K562 (cell line): ENCODE data around the gene NDFIP2. TPM values are rescaled to one million over a fixed set of nuclear protein-coding genes. Genes with fewer than 3 reads are reported as not detected.

Source experiments
- ATAC-seq: fragments of 200-7000 bp; cut with Tn5 transposase; 3 replicates; pipeline ENCODE4 v1.9.1; 2020; ENCODE audit warnings: moderate library complexity
- BruUV-seq: library from RNA; stranded (reverse); fragments of 400-500 nt; replicated peaks from 2 replicates; lab custom pipeline; 2021; lab: Mats Ljungman, UMichigan
- CTCF ChIA-PET: fragments of 300-600 bp; formaldehyde crosslinking; extraction: SDS; loops from one replicate; lab custom pipeline; 2021; ENCODE audit warnings: low intra/inter-chr PET ratio; lab: Yijun Ruan, JAX
- POLR2A ChIA-PET: fragments of 300-600, 350-650 bp; sonication (Branson Sonifier 250); formaldehyde crosslinking; extraction: SDS; loops from one replicate; lab custom pipeline; 2021; ENCODE audit warnings: antibody characterized with exemption, inconsistent platforms; lab: Yijun Ruan, JAX
- DNase-seq, 4 experiments: peaks; one replicate each; pipeline versions ENCODE4 v3.0.0 to v3.0.0-alpha.2; 2011 to 2018; ENCODE audit warnings: low spot score in 3 of 4, mixed read lengths in 3 of 4; ENCODE audit errors: extremely low read depth in 1 of 4
- FAIRE-seq: peaks from 2 replicates; lab custom pipeline; 2011; peaks lifted over from hg19 to GRCh38; lab: Jason Lieb, UNC
- H2AFZ ChIP-seq: 2 replicates; pipeline ENCODE4 v1.6.0; 2011; ENCODE audit warnings: low read depth, low read length, control low read depth, inconsistent platforms
- H3K27ac ChIP-seq: fragments of 200-600 bp; 3 replicates; pipeline ENCODE4 v1.8.0; 2011; ENCODE audit warnings: low read depth, mild to moderate bottlenecking, control low read depth, inconsistent platforms, low read length, moderate library complexity, mixed read lengths; ENCODE audit errors: extremely low read depth
- H3K27me3 ChIP-seq, 2 experiments: fragments of 300-600 bp in 1 of 2; 2 replicates in 1 of 2; 3 replicates in 1 of 2; pipeline versions ENCODE4 v1.6.0 to v1.8.0; 2011; ENCODE audit warnings: inconsistent platforms in 2 of 2, low read length in 2 of 2, mild to moderate bottlenecking in 1 of 2, mixed read lengths in 1 of 2, moderate library complexity in 1 of 2; ENCODE audit not compliant: control insufficient read depth in 2 of 2, insufficient read depth in 2 of 2
- H3K36me3 ChIP-seq: fragments of 300-600 bp; 3 replicates; pipeline ENCODE4 v1.8.0; 2011; ENCODE audit warnings: mild to moderate bottlenecking, low read length, inconsistent platforms; ENCODE audit not compliant: control insufficient read depth, insufficient read depth
- H3K4me1 ChIP-seq, 2 experiments: fragments of 200-600 bp in 1 of 2; replicated peaks in 1 of 2; 2 replicates in 1 of 2; 3 replicates in 1 of 2; pipeline versions ENCODE4 v1.5.1 to v1.8.0; 2011; ENCODE audit warnings: inconsistent platforms in 2 of 2, low read length in 2 of 2, mild to moderate bottlenecking in 1 of 2, mixed read lengths in 1 of 2, moderate library complexity in 1 of 2; ENCODE audit not compliant: control insufficient read depth in 2 of 2, insufficient read depth in 2 of 2
- H3K4me2 ChIP-seq: 2 replicates; pipeline ENCODE4 v1.6.1; 2011; ENCODE audit warnings: low read length, control low read depth, inconsistent platforms, mixed read lengths; ENCODE audit not compliant: insufficient read depth
- H3K4me3 ChIP-seq: fragments of 200-600 bp; sonication (generic), shearing (Covaris generic); 2 replicates; pipeline ENCODE4 v1.5.1; 2016; ENCODE audit warnings: control low read depth, inconsistent platforms
- H3K79me2 ChIP-seq: fragments of 200-600 bp; 3 replicates; pipeline ENCODE4 v1.8.0; 2011; ENCODE audit warnings: low read length, inconsistent platforms; ENCODE audit not compliant: control insufficient read depth, insufficient read depth
- H3K9ac ChIP-seq, 2 experiments: 2 replicates each; pipeline versions ENCODE4 v1.6.0 to v1.6.1; 2011; ENCODE audit warnings: low read depth in 2 of 2, low read length in 2 of 2, control low read depth in 1 of 2, inconsistent platforms in 1 of 2, mild to moderate bottlenecking in 1 of 2, mixed read lengths in 1 of 2; ENCODE audit not compliant: insufficient read depth in 1 of 2
- H3K9me1 ChIP-seq: one replicate; pipeline ENCODE4 v1.6.0; 2011; ENCODE audit warnings: inconsistent platforms, mild to moderate bottlenecking, low read length, moderate library complexity; ENCODE audit not compliant: control insufficient read depth, insufficient read depth
- H3K9me3 ChIP-seq: replicated peaks from 2 replicates; pipeline ENCODE4 v1.5.1; 2011; ENCODE audit warnings: low read depth, low read length, inconsistent platforms; ENCODE audit not compliant: control insufficient read depth, insufficient read depth
- H4K20me1 ChIP-seq: replicated peaks from 2 replicates; pipeline ENCODE4 v1.6.1; 2011; ENCODE audit warnings: low read length, inconsistent platforms, mixed read lengths; ENCODE audit not compliant: control insufficient read depth, insufficient read depth
- CEBPG ChIP-seq, 3 experiments: fragments of 200-800 bp in 1 of 3; sonication (Bioruptor generic) in 1 of 3; sonication (generic) in 1 of 3; formaldehyde crosslinking in 1 of 3; IDR thresholded peaks in 2 of 3; conservative IDR thresholded peaks in 1 of 3; 2 replicates each; pipeline versions ENCODE4 v1.6.1 to v1.8.0; 2016 to 2022; ENCODE audit warnings: missing compliant biosample characterization in 2 of 3, missing genetic modification characterization in 2 of 3, mild to moderate bottlenecking in 1 of 3, missing genetic modification reagents in 1 of 3
- CHD2 ChIP-seq: IDR thresholded peaks from 2 replicates; pipeline ENCODE4 v1.6.1; 2011; ENCODE audit warnings: low read depth, low read length
- CREM ChIP-seq: IDR thresholded peaks from 2 replicates; pipeline ENCODE4 v1.6.1; 2014; ENCODE audit warnings: antibody characterized with exemption, low read depth
- EP400 ChIP-seq: fragments of 450-650 bp; IDR thresholded peaks from 2 replicates; pipeline ENCODE4 v1.6.1; 2017; ENCODE audit warnings: antibody characterized with exemption, mild to moderate bottlenecking, moderate library complexity
- KDM1A ChIP-seq, 2 experiments: fragments of 450-650 bp; IDR thresholded peaks; 2 replicates each; pipeline ENCODE4 v1.6.1; 2016; ENCODE audit warnings: mild to moderate bottlenecking in 2 of 2
- MYNN ChIP-seq, 2 experiments: sonication (generic); formaldehyde crosslinking in 1 of 2; IDR thresholded peaks; 2 replicates each; pipeline versions ENCODE4 v1.5.0 to v1.6.1; 2016 to 2020; ENCODE audit warnings: antibody characterized with exemption in 1 of 2, missing genetic modification reagents in 1 of 2
- NCOR1 ChIP-seq: fragments of 450-650 bp; IDR thresholded peaks from 2 replicates; pipeline ENCODE4 v1.6.1; 2016; ENCODE audit warnings: mild to moderate bottlenecking, moderate library complexity
- NR4A1 ChIP-seq, 2 experiments: fragments of 250-450 bp in 1 of 2; fragments of 450-650 bp in 1 of 2; sonication (Bioruptor Pico) in 1 of 2; IDR thresholded peaks; 2 replicates each; pipeline versions ENCODE4 v1.4.0 to v1.6.1; 2016 to 2020; ENCODE audit warnings: mild to moderate bottlenecking in 2 of 2, missing compliant biosample characterization in 1 of 2, missing genetic modification characterization in 1 of 2, moderate library complexity in 1 of 2
- POLR3A ChIP-seq: IDR thresholded peaks from 2 replicates; pipeline ENCODE4 v1.6.1; 2011; ENCODE audit warnings: borderline replicate concordance, mild to moderate bottlenecking, moderate library complexity; ENCODE audit not compliant: insufficient read length, insufficient read depth; ENCODE audit errors: extremely low read depth
- SMC3 ChIP-seq: conservative IDR thresholded peaks from 2 replicates; pipeline ENCODE4 v1.6.1; 2011; ENCODE audit warnings: low read depth, low read length, improper control_type of control experiment; ENCODE audit not compliant: insufficient read depth
- TEAD2 ChIP-seq: fragments of 450-650 bp; IDR thresholded peaks from 2 replicates; pipeline ENCODE4 v1.6.1; 2016; ENCODE audit warnings: missing genetic modification characterization, control low read depth, missing compliant biosample characterization
- WHSC1 ChIP-seq: IDR thresholded peaks from one replicate; pipeline ENCODE4 v1.6.1; 2012; ENCODE audit warnings: low read length, control low read depth, inconsistent platforms
- ZKSCAN1 ChIP-seq: fragments of 150-350 bp; IDR thresholded peaks from 2 replicates; pipeline ENCODE4 v1.6.1; 2016; ENCODE audit warnings: low read depth, low read length
- ZNF584 ChIP-seq: fragments of 200-800 bp; sonication (Bioruptor generic); IDR thresholded peaks from 2 replicates; pipeline ENCODE4 v1.6.1; 2016; ENCODE audit warnings: low read depth, mild to moderate bottlenecking, missing genetic modification characterization, missing compliant biosample characterization
- ZNF76 ChIP-seq: fragments of 250-450 bp; sonication (Bioruptor Pico); IDR thresholded peaks from 2 replicates; pipeline ENCODE4 v1.4.0; 2020; ENCODE audit warnings: mild to moderate bottlenecking, moderate library complexity, borderline replicate concordance
- WGBS: fragments of 100-300 bp; shearing (Covaris generic); methylation state at CpG from one replicate; pipeline ENCODE4 v1.1.6; 2016; ENCODE audit warnings: low coverage, mixed read lengths; ENCODE audit not compliant: insufficient coverage; ENCODE audit errors: missing lambda C conversion rate; 5-methylcytosine and 5-hydroxymethylcytosine counted together
- in situ Hi-C: fragments of 300-500 bp; cut with MboI; formaldehyde crosslinking; loops from 4 replicates; pipeline ENCODE4 v1.15.0; 2018; ENCODE audit warnings: inconsistent platforms, mixed read lengths
- intact Hi-C: fragments of 100-400 bp; cut with micrococcal nuclease; formaldehyde crosslinking; loops from 2 replicates; pipeline ENCODE4 v1.14.2; 2022
- polyA plus RNA-seq, 8 experiments: library from polyadenylated mRNA; depleted of rRNA in 4 of 8; stranded (reverse) in 5 of 8; unstranded in 3 of 8; fragments of >200 nt; fragmentation: Nextera tagmentation in 2 of 8; fragmentation: Illumina TruSeq in 1 of 8; extraction: Ambion mirVana in 2 of 8; extraction: Trizol in 1 of 8; gene quantifications; 2 replicates each; pipeline versions ENCODE4 v1.2.1 to v1.2.3, GENCODE V29; 2011 to 2014; ENCODE audit warnings: inconsistent platforms in 1 of 8, missing spikeins in 1 of 8
- total RNA-seq, 7 experiments: library from RNA; depleted of rRNA in 6 of 7; stranded (reverse); fragments of >200 nt in 6 of 7; fragmentation: Illumina TruSeq in 2 of 7; extraction: Trizol in 2 of 7; gene quantifications; 2 replicates each; pipeline versions ENCODE4 v1.2.1 to v1.2.3, GENCODE V29; 2011 to 2021; ENCODE audit warnings: low replicate concordance in 1 of 7
- TF ChIP-seq, protein P1 (sequence below): fragments of 250-450 bp; sonication (Bioruptor Pico); IDR thresholded peaks from 2 replicates; pipeline ENCODE4 v1.6.1; 2021; ENCODE audit warnings: mild to moderate bottlenecking
- TF ChIP-seq, protein P2 (sequence below): sonication (generic); formaldehyde crosslinking; IDR thresholded peaks from 2 replicates; pipeline ENCODE4 v1.8.0; 2022; ENCODE audit warnings: missing genetic modification reagents, mild to moderate bottlenecking, borderline replicate concordance

NDFIP2 gene
- total and polyA plus RNA-seq, 9 of the 15 experiments (the other 6 are each of a cell fraction or from before 2014, with no cell fraction given) = 13.4 to 54.4 (median 27.8) TPM

DNA sequence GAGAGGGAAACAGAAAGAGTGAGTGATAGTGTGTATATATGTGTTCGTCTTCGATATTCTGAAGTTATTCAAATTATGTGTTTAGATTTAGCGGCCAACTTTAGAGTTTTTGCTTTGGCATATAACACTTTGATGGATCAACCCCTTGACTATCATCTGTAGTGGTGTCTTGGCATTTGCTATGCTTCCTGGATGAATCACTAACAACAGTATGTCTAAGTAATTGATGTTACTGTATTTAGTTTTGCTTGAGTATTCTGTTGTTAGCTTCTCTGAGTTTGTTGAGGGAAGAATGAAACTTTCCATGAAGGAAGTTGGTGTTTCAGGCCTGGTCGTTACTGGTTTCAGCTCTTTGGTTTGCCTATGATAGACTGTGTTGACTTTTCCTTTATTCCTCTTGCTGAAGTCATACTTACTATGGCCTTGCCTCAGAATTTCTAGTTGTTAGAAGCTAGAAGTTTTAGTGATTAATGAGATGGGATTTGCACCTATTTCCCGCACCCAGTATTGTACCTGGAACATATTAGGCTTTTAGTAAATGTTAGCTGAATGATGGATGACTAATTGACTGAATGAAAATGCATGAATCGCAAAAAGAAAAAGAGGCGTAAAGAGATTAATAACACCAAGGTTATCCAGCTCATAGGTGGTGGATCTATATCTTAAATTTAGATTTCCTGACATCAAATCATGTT is 20.7 kb downstream of the NDFIP2 start:
- Histone ChIP-seq H3K27me3 (no peaks in the 10 kb centered on the region), H4K20me1 (no peaks in the 10 kb centered on the region; the same call in 1 of the 2 replicates), H3K36me3 (no peaks in the 10 kb centered on the region; the same call in 2 of the 3 replicates), H2AFZ (no peak overlapping the region), H3K9me3 (no peaks in the 10 kb centered on the region), H3K4me3 (no peak overlapping the region), H3K4me2 (no peak overlapping the region), H3K9ac (no peak overlapping the region), H3K79me2 (peaks cover 64% of the 10 kb centered on the region), H3K27ac (no peak overlapping the region), H3K4me1 (peaks cover 0 to 8% of the 10 kb centered on the region in 2 experiments; a peak in 2 of 5 replicates), H3K9me1 (no peaks in the 10 kb centered on the region)
- WGBS = 91% methylated on average over 7 of the region's 7 CpGs
- BruUV-seq = no TSS peak
- ATAC-seq (no peak), FAIRE-seq (no peak), DNase-seq (no peak)
- intact Hi-C loops = no loop called here
- ChIA-PET POLR2A (interaction anchor here (0.5 to 1.5 kb wide), 6 partner anchors 8 to 891 kb away, joined by 3 to 5 read pairs (median 4); partner anchors contain the start of gene NDFIP2), CTCF (no interaction called here)
- in situ Hi-C loops = no loop called here
- TF ChIP-seq ZNF76 (CRISPR knock-in tag) = no peak
- TF ChIP-seq, protein P1, sequence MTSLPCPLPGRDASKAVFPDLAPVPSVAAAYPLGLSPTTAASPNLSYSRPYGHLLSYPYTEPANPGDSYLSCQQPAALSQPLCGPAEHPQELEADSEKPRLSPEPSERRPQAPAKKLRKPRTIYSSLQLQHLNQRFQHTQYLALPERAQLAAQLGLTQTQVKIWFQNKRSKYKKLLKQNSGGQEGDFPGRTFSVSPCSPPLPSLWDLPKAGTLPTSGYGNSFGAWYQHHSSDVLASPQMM = no peak
- no peak for TF ChIP-seq WHSC1
- TF ChIP-seq NCOR1 = no peak
- TF ChIP-seq, protein P2, sequence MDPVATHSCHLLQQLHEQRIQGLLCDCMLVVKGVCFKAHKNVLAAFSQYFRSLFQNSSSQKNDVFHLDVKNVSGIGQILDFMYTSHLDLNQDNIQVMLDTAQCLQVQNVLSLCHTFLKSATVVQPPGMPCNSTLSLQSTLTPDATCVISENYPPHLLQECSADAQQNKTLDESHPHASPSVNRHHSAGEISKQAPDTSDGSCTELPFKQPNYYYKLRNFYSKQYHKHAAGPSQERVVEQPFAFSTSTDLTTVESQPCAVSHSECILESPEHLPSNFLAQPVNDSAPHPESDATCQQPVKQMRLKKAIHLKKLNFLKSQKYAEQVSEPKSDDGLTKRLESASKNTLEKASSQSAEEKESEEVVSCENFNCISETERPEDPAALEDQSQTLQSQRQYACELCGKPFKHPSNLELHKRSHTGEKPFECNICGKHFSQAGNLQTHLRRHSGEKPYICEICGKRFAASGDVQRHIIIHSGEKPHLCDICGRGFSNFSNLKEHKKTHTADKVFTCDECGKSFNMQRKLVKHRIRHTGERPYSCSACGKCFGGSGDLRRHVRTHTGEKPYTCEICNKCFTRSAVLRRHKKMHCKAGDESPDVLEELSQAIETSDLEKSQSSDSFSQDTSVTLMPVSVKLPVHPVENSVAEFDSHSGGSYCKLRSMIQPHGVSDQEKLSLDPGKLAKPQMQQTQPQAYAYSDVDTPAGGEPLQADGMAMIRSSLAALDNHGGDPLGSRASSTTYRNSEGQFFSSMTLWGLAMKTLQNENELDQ (CRISPR knock-in tag) = no peak
- TF ChIP-seq POLR3A = no peak
- TF ChIP-seq ZNF584 (CRISPR knock-in tag) = no peak
- TF ChIP-seq MYNN (IDR thresholded peaks at IDR 0.05) = no peak
- no peak for TF ChIP-seq MYNN (CRISPR knock-in tag; IDR thresholded peaks at IDR 0.05)
- TF ChIP-seq EP400 = no peak
- TF ChIP-seq NR4A1 (CRISPR knock-in tag; IDR thresholded peaks at IDR 0.05) = no peak
- TF ChIP-seq NR4A1 (tag; IDR thresholded peaks at IDR 0.05) = no peak
- TF ChIP-seq CEBPG (CRISPR knock-in tag; IDR thresholded peaks at IDR 0.05) = no peak
- TF ChIP-seq CEBPG (tag; conservative IDR thresholded peaks at IDR 0.05 in 1 of 2, IDR thresholded peaks at IDR 0.05 in 1 of 2) = no peak
- no peak for TF ChIP-seq SMC3
- TF ChIP-seq CREM = no peak
- no peak for TF ChIP-seq KDM1A (IDR thresholded peaks at IDR 0.05)
- no peak for TF ChIP-seq CHD2
- no peak for TF ChIP-seq TEAD2
- no peak for TF ChIP-seq ZKSCAN1
